Tibial artery (tissue), 4 donors: ENCODE measurements around the gene VEPH1.

Source experiments
- DNase-seq, 2 donors: peaks; one replicate each; pipeline ENCODE4 v3.0.0-alpha.2; 2019
- H3K27ac ChIP-seq, 2 donors: fragments of 200-600 bp; sonication (generic) in 1 of 2; 1 replicate in 1 of 2; 2 replicates in 1 of 2; pipeline ENCODE4 v1.5.1; 2018 to 2019; ENCODE audit warnings: mild to moderate bottlenecking in 1 of 2
- H3K27me3 ChIP-seq, 2 donors: fragments of 200-600 bp; sonication (generic) in 1 of 2; one replicate each; pipeline versions ENCODE4 v1.5.1 to v1.6.0; 2016 to 2019
- H3K36me3 ChIP-seq, 3 donors: fragments of 200-600 bp; sonication (generic) in 2 of 3; one replicate each; pipeline ENCODE4 v1.5.1; 2016 to 2019; ENCODE audit warnings: mild to moderate bottlenecking in 2 of 3
- H3K4me1 ChIP-seq, 4 donors: fragments of 200-600 bp; sonication (generic) in 2 of 4; 1 replicate in 3 of 4; 2 replicates in 1 of 4; pipeline ENCODE4 v1.5.1; 2016 to 2019
- H3K4me3 ChIP-seq, 2 donors: fragments of 200-600 bp; sonication (generic) in 1 of 2; 1 replicate in 1 of 2; 2 replicates in 1 of 2; pipeline ENCODE4 v1.5.1; 2018 to 2019; ENCODE audit warnings: mild to moderate bottlenecking in 2 of 2
- H3K9me3 ChIP-seq, 3 donors: fragments of 200-600 bp; sonication (generic) in 1 of 3; one replicate each; pipeline ENCODE4 v1.5.1; 2016 to 2019
- intact Hi-C: fragments of 100-400 bp; cut with DNase I; formaldehyde crosslinking; loops from one replicate; pipeline ENCODE4 v1.15.0; 2023; ENCODE audit warnings: low total_unique reads
- TF ChIP-seq, protein P1 (sequence below), 2 experiments: fragments of 200-600 bp in 1 of 2; fragments of 450-650 bp in 1 of 2; IDR thresholded peaks; one replicate each; pipeline ENCODE4 v1.5.1; 2017 to 2019; ENCODE audit warnings: antibody characterized with exemption in 2 of 2, mild to moderate bottlenecking in 1 of 2, moderate library complexity in 1 of 2

VEPH1 gene

DNA sequence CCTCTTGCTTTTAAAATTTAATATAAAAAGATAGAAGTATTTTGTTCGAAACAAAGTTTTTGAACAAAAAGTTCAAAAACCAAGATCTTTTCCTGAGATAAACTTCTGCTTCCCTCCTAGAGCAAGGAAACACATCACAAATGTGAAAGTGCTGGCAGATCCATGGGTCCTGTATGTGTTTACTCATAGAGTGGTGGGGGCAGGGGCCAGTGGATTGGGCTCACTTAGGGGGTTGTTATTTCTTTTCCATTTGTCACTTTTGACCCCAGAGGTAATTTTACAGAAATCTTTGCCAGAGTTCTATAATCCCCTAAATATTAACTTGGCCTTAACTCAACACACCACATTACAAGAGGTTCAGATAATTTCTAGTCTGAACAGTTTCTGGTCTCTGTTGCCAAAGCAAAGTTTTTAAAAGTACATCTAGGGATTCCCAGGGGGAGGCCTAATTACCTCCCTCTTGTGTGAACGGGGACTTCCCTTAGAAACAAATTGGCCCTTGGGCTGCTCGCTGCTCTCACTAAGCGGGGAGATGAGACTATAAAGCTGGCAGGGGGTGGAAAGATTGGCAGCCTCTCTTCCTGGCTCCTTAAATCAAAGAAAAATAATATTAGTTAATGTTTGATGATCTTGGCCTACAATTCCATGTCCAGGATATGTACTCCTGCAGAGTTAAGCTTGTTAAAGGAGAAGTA lies 133.3 kb downstream of the VEPH1 start:
- H3K9me3 ChIP-seq = no peaks in the 10 kb centered on the region
- intact Hi-C loops = no loop called here
- no peaks in the 10 kb centered on the region for H3K27me3 ChIP-seq
- no peak overlapping the region for H3K27ac ChIP-seq
- TF ChIP-seq, protein P1, sequence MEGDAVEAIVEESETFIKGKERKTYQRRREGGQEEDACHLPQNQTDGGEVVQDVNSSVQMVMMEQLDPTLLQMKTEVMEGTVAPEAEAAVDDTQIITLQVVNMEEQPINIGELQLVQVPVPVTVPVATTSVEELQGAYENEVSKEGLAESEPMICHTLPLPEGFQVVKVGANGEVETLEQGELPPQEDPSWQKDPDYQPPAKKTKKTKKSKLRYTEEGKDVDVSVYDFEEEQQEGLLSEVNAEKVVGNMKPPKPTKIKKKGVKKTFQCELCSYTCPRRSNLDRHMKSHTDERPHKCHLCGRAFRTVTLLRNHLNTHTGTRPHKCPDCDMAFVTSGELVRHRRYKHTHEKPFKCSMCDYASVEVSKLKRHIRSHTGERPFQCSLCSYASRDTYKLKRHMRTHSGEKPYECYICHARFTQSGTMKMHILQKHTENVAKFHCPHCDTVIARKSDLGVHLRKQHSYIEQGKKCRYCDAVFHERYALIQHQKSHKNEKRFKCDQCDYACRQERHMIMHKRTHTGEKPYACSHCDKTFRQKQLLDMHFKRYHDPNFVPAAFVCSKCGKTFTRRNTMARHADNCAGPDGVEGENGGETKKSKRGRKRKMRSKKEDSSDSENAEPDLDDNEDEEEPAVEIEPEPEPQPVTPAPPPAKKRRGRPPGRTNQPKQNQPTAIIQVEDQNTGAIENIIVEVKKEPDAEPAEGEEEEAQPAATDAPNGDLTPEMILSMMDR (IDR thresholded peaks at IDR 0.05) = no peak
- H3K4me1 ChIP-seq = peaks cover 0 to 9% (median 3%) of the 10 kb centered on the region in 4 donors
- no peak overlapping the region for H3K4me3 ChIP-seq
- DNase-seq = no peak
- no peaks in the 10 kb centered on the region for H3K36me3 ChIP-seq

DNA sequence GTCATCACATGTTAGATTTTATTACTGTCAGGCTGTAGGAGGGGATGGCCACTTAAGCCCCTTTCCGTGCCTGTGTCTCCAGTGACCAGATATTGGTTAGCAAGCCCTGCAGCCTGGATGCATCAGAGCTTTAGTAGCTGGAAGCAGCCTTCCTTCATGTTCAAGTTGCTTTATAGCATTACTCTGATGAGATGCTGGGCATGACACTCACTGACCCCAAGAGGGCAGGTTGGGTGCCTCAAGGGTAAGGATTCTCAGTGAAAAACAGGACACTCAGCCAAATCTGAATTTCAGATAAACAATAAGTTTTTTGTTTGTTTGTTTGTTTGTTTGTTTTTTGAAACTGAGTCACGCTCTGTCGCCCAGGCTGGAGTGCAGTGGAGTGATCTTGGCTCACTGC lies 135.0 kb downstream of the VEPH1 start:
- H3K4me3 ChIP-seq = no peak overlapping the region
- no peaks in the 10 kb centered on the region for H3K27me3 ChIP-seq
- no peaks in the 10 kb centered on the region for H3K9me3 ChIP-seq
- no peak for DNase-seq
- H3K36me3 ChIP-seq = no peaks in the 10 kb centered on the region
- peaks cover 0 to 9% (median 3%) of the 10 kb centered on the region in 4 donors for H3K4me1 ChIP-seq
- intact Hi-C loops = no loop called here
- H3K27ac ChIP-seq = no peak overlapping the region
- TF ChIP-seq, protein P1 (IDR thresholded peaks at IDR 0.05) = no peak

DNA sequence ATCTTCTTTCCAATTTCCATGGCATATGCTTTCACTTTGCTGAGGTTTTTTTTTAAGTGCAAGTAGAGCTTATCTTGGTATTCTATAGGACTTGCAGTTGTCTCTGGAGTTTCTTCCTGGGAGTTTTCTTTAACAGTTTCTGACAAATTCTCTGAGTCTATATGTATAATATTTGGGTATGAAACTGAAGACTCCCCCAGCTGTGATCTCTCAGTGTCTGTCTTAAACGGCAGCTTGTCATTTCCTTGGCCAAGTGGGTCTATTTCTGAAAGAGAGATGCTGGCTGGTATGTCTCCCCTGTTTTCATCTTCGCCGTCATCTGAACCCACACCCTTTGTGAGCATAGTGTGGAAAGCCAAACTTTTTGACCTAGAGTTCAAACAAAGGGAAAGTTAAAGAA lies 139.8 kb downstream of the VEPH1 start:
- H3K9me3 ChIP-seq = no peaks in the 10 kb centered on the region
- no peak overlapping the region for H3K27ac ChIP-seq
- no peaks in the 10 kb centered on the region for H3K36me3 ChIP-seq
- no peak overlapping the region for H3K4me3 ChIP-seq
- TF ChIP-seq, protein P1 (IDR thresholded peaks at IDR 0.05) = no peak
- H3K27me3 ChIP-seq = no peaks in the 10 kb centered on the region
- no peak for DNase-seq
- no peaks in the 10 kb centered on the region for H3K4me1 ChIP-seq
- intact Hi-C loops = no loop called here

DNA sequence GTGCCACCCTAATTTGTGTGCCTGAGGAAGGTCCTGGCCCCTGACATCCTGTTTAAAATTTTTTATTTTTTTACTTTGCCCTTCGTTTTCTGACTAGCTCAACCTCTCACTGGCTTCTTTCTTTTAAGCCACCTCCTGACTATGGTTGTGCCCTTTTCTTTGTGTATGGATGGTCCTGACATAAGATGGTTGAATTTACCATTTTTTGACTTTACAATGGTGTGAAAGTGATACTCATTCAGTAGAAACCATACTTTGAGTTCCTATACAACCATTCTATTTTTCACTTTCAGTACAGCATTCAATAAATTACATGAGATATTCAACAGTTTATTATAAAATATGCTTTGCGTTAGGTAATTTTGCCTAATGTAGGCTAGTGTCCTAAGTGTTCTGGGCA lies 140.9 kb downstream of the VEPH1 start:
- no peaks in the 10 kb centered on the region for H3K36me3 ChIP-seq
- H3K4me3 ChIP-seq = no peak overlapping the region
- TF ChIP-seq, protein P1 (IDR thresholded peaks at IDR 0.05) = no peak
- H3K9me3 ChIP-seq = no peaks in the 10 kb centered on the region
- H3K27me3 ChIP-seq = no peaks in the 10 kb centered on the region
- H3K27ac ChIP-seq = no peak overlapping the region
- intact Hi-C loops = no loop called here
- no peak for DNase-seq
- no peaks in the 10 kb centered on the region for H3K4me1 ChIP-seq

DNA sequence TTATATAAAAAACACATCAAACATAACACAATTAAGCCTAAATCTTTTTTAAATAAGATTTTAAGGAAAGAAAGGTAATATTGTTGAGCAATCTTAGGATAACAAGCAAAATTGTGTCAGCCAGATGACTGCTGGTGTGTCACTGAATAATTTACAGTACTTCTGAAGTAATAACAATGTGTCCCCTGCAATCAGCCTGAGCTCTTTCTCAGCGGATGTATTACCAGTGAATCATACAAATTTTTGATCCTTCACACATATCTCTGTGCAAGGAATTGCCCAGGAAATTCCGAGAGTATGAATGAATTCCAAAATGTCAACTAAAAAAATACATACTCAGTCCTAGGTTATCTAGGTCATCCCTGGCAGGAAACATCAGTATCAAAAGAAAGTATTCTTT lies 143.2 kb downstream of the VEPH1 start:
- no peaks in the 10 kb centered on the region for H3K27me3 ChIP-seq
- H3K36me3 ChIP-seq = no peaks in the 10 kb centered on the region
- TF ChIP-seq, protein P1 (IDR thresholded peaks at IDR 0.05) = no peak
- no peak for DNase-seq
- no peak overlapping the region for H3K27ac ChIP-seq
- H3K4me3 ChIP-seq = no peak overlapping the region
- intact Hi-C loops = no loop called here
- no peaks in the 10 kb centered on the region for H3K4me1 ChIP-seq
- H3K9me3 ChIP-seq = no peaks in the 10 kb centered on the region

DNA sequence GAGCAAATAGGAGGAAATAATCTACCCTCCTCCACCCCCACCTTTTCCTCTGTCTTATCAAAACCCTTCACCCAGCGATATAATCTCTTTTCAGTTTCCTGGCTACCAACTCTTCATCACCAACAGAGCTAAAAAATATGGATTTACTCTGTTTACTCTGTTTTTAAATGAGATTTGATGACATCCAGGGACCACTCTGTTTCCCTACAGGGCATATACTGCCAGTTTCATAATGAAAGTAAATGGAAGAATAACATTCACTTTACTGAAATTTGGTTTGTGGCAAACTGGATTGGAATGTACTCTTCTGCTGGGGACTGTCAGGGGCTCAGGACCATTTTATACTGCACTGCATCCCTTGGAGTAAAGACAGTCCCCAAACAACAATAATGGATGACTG lies 146.7 kb downstream of the VEPH1 start:
- no peak overlapping the region for H3K4me3 ChIP-seq
- H3K27me3 ChIP-seq = no peaks in the 10 kb centered on the region
- H3K27ac ChIP-seq = no peak overlapping the region
- intact Hi-C loops = no loop called here
- TF ChIP-seq, protein P1 (IDR thresholded peaks at IDR 0.05) = no peak
- no peaks in the 10 kb centered on the region for H3K9me3 ChIP-seq
- no peaks in the 10 kb centered on the region for H3K36me3 ChIP-seq
- H3K4me1 ChIP-seq = no peaks in the 10 kb centered on the region
- no peak for DNase-seq
